IgD-negative memory B cell (primary cell): ENCODE measurements around the gene HDAC7. TPM values are rescaled to one million over a fixed set of nuclear protein-coding genes. Genes with fewer than 3 reads are reported as not detected.

Experiments
- H3K27ac Mint-ChIP-seq, 3 donors: one replicate each; pipeline ENCODE4 v1.8.0; 2020 to 2022; ENCODE audit warnings: mild to moderate bottlenecking in 3 of 3, mixed read lengths in 3 of 3, moderate library complexity in 1 of 3
- H3K27me3 Mint-ChIP-seq: one replicate; pipeline ENCODE4 v1.8.0; 2021; ENCODE audit warnings: mixed read lengths
- H3K36me3 Mint-ChIP-seq: one replicate; pipeline ENCODE4 v1.8.0; 2020; ENCODE audit warnings: mild to moderate bottlenecking, mixed read lengths
- H3K4me1 Mint-ChIP-seq, 3 donors: one replicate each; pipeline ENCODE4 v1.8.0; 2020 to 2022; ENCODE audit warnings: mixed read lengths in 3 of 3, mild to moderate bottlenecking in 1 of 3
- H3K4me3 Mint-ChIP-seq, 4 donors: one replicate each; pipeline ENCODE4 v1.8.0; 2020 to 2022; ENCODE audit warnings: mild to moderate bottlenecking in 4 of 4, mixed read lengths in 4 of 4, moderate library complexity in 3 of 4
- H3K9me3 Mint-ChIP-seq, 3 donors: one replicate each; pipeline ENCODE4 v1.8.0; 2020 to 2021; ENCODE audit warnings: mixed read lengths in 3 of 3, mild to moderate bottlenecking in 1 of 3
- polyA plus RNA-seq: library from polyadenylated mRNA; unstranded; fragments of 300-500 nt; fragmentation: Illumina TruSeq; gene quantifications from one replicate; pipeline ENCODE4 v1.2.3, GENCODE V29; 2021

The HDAC7 gene
- polyA plus RNA-seq, 1 donor from 2014 or later, result 20.9 TPM

- Mint-ChIP-seq H3K4me3 (peak overlapping the region in 1 of 4 donors; percentile 72), H3K27me3 (peaks cover 2% of the 10 kb centered on the region), H3K9me3 (no peaks in the 10 kb centered on the region), H3K36me3 (no peaks in the 10 kb centered on the region), H3K27ac (peak overlapping the region in 2 of 3 donors; percentile 49 to 87), H3K4me1 (peaks cover 27 to 35% (median 35%) of the 10 kb centered on the region in 3 donors)
Measured at GRCh38 chr12:47825173-47825639, 5.5 kb upstream of the HDAC7 start.

DNA sequence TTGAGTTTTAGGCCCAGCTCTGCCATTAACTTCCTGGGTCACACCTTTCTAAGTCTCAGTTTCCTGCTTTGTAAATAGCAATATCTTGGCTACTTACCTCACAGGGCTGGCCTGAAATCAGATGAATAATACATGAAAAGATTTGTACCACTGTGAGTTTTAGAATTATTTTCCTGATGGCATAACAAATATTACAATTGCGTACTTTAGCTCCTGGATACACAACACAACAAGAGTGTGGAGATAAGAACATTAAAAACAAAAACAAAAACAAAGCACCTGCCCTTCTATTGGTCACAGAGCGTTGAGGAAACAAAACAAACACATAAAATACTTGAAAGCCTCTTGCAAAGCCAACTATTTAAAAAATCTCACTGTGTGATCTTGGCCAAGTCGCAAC lies 4.9 kb upstream of the HDAC7 start:
- peaks cover 2% of the 10 kb centered on the region for H3K27me3 Mint-ChIP-seq
- peak overlapping the region; percentile 41 to 87 (median 49) for H3K27ac Mint-ChIP-seq

DNA sequence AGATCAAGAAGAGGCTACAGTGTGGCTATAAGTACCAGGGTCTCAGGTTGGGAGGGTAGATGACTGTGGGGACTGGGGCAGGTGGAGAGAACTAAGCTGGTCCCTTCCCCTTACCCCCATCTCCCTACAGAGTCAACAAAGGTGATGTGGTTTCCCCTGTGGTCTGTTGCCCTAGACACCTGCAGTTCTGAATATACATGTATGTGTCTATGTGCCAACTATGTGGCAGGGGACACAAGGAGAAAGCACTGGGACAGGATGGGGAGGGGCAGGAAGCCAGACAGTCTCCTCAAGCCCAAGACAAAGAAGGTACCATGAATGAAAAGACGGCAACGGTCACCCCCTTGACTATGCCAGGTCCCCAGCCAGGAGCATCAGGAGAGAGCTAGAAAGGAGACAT lies 4.5 kb upstream of the HDAC7 start:
- Mint-ChIP-seq H3K27me3 (peaks cover 2% of the 10 kb centered on the region), H3K4me3 (peak overlapping the region in 3 of 4 donors; percentile 54 to 83 (median 72)), H3K4me1 (peaks cover 27 to 36% (median 35%) of the 10 kb centered on the region in 3 donors), H3K9me3 (no peaks in the 10 kb centered on the region), H3K36me3 (no peaks in the 10 kb centered on the region), H3K27ac (peak overlapping the region in 2 of 3 donors; percentile 49 to 87)

More for the DNA sequence above, 4.9 kb upstream of the HDAC7 start:
- Mint-ChIP-seq H3K9me3 (no peaks in the 10 kb centered on the region), H3K36me3 (no peaks in the 10 kb centered on the region), H3K4me1 (peaks cover 27 to 36% (median 35%) of the 10 kb centered on the region in 3 donors), H3K4me3 (peak overlapping the region in 1 of 4 donors; percentile 72)

GRCh38 chr12:47823422-47824086 lies 3.9 kb upstream of the HDAC7 start:
- H3K4me1 Mint-ChIP-seq, result peaks cover 28 to 36% (median 35%) of the 10 kb centered on the region in 3 donors
- peaks cover 2% of the 10 kb centered on the region for H3K27me3 Mint-ChIP-seq
- H3K27ac Mint-ChIP-seq, result peak overlapping the region in 1 of 3 donors; percentile 49
- H3K4me3 Mint-ChIP-seq, result peak overlapping the region in 2 of 4 donors; percentile 54 to 89
- no peaks in the 10 kb centered on the region for H3K9me3 Mint-ChIP-seq
- no peaks in the 10 kb centered on the region for H3K36me3 Mint-ChIP-seq

GRCh38 chr12:47822863-47823262 lies 3.2 kb upstream of the HDAC7 start:
- Mint-ChIP-seq H3K36me3 (no peaks in the 10 kb centered on the region), H3K27ac (peak overlapping the region in 1 of 3 donors; percentile 49), H3K4me1 (peaks cover 28 to 37% (median 37%) of the 10 kb centered on the region in 3 donors)

GRCh38 chr12:47822401-47822800 lies 2.7 kb upstream of the HDAC7 start:
- H3K27ac Mint-ChIP-seq, result peak overlapping the region in 2 of 3 donors; percentile 3 to 68

More at GRCh38 chr12:47822863-47823262, 3.2 kb upstream of the HDAC7 start:
- Mint-ChIP-seq H3K4me3 (peak overlapping the region in 2 of 4 donors; percentile 69 to 89), H3K9me3 (no peaks in the 10 kb centered on the region), H3K27me3 (peaks cover 2% of the 10 kb centered on the region)

GRCh38 chr12:47821346-47821706 lies 1.6 kb upstream of the HDAC7 start:
- Mint-ChIP-seq H3K27ac (peak overlapping the region; percentile 86 to 95 (median 87)), H3K27me3 (peaks cover 2% of the 10 kb centered on the region), H3K36me3 (peaks cover 1% of the 10 kb centered on the region), H3K9me3 (no peaks in the 10 kb centered on the region), H3K4me3 (peak overlapping the region in 3 of 4 donors; percentile 58 to 89 (median 87)), H3K4me1 (peaks cover 40 to 49% (median 47%) of the 10 kb centered on the region in 3 donors)

More at GRCh38 chr12:47822401-47822800, 2.7 kb upstream of the HDAC7 start:
- peaks cover 2% of the 10 kb centered on the region for H3K27me3 Mint-ChIP-seq
- no peaks in the 10 kb centered on the region for H3K36me3 Mint-ChIP-seq
- H3K4me3 Mint-ChIP-seq, result peak overlapping the region in 3 of 4 donors; percentile 19 to 89 (median 36)
- H3K9me3 Mint-ChIP-seq, result no peaks in the 10 kb centered on the region
- peaks cover 32 to 41% (median 40%) of the 10 kb centered on the region in 3 donors for H3K4me1 Mint-ChIP-seq

GRCh38 chr12:47820631-47821345 lies 1.1 kb upstream of the HDAC7 start:
- peak overlapping the region; percentile 87 to 92 (median 89) for H3K4me3 Mint-ChIP-seq
- H3K9me3 Mint-ChIP-seq, result no peaks in the 10 kb centered on the region
- peaks cover 2% of the 10 kb centered on the region for H3K27me3 Mint-ChIP-seq
- peaks cover 44 to 51% (median 51%) of the 10 kb centered on the region in 3 donors for H3K4me1 Mint-ChIP-seq
- peak overlapping the region in 2 of 3 donors; percentile 86 to 95 for H3K27ac Mint-ChIP-seq
- H3K36me3 Mint-ChIP-seq, result peaks cover 4% of the 10 kb centered on the region

GRCh38 chr12:47819138-47819895 lies 386 bp downstream of the HDAC7 start:
- H3K27ac Mint-ChIP-seq, result peak overlapping the region; percentile 95 to 97 (median 96)
- peak overlapping the region; percentile 88 to 96 (median 92) for H3K4me3 Mint-ChIP-seq
- H3K36me3 Mint-ChIP-seq, result peaks cover 6% of the 10 kb centered on the region
- peaks cover 53 to 58% (median 58%) of the 10 kb centered on the region in 3 donors for H3K4me1 Mint-ChIP-seq
- peaks cover 2% of the 10 kb centered on the region for H3K27me3 Mint-ChIP-seq
- no peaks in the 10 kb centered on the region for H3K9me3 Mint-ChIP-seq

GRCh38 chr12:47818467-47819137 lies 1.1 kb downstream of the HDAC7 start:
- Mint-ChIP-seq H3K9me3 (no peaks in the 10 kb centered on the region), H3K4me1 (peaks cover 46 to 56% (median 56%) of the 10 kb centered on the region in 3 donors), H3K4me3 (peak overlapping the region; percentile 88 to 96 (median 92)), H3K27ac (peak overlapping the region; percentile 93 to 97 (median 95)), H3K27me3 (peaks cover 2% of the 10 kb centered on the region), H3K36me3 (peaks cover 6% of the 10 kb centered on the region)

DNA sequence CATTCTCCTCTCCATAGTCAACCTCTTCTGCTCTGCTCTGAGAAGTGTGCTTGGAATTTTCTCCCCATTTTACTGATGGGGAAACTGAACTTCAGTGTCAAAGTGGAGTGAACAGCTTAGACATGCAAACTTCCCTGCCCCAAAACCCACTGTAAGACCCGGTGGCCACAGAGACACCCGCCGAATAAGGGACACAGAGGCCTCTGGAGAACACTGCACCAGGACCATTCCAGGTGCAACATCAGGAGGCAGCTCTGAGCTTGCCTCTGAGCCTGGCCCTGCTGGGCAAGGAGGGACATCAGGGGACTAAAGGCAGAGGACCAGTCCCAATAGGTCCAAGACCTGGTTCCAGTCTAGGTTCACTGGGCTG lies 1.7 kb downstream of the HDAC7 start:
- peaks cover 43 to 62% (median 56%) of the 10 kb centered on the region in 3 donors for H3K4me1 Mint-ChIP-seq
- peaks cover 2% of the 10 kb centered on the region for H3K27me3 Mint-ChIP-seq
- no peaks in the 10 kb centered on the region for H3K9me3 Mint-ChIP-seq
- peaks cover 6% of the 10 kb centered on the region for H3K36me3 Mint-ChIP-seq
- H3K27ac Mint-ChIP-seq, result peak overlapping the region; percentile 93 to 97 (median 95)
- H3K4me3 Mint-ChIP-seq, result peak overlapping the region; percentile 88 to 96 (median 92)

DNA sequence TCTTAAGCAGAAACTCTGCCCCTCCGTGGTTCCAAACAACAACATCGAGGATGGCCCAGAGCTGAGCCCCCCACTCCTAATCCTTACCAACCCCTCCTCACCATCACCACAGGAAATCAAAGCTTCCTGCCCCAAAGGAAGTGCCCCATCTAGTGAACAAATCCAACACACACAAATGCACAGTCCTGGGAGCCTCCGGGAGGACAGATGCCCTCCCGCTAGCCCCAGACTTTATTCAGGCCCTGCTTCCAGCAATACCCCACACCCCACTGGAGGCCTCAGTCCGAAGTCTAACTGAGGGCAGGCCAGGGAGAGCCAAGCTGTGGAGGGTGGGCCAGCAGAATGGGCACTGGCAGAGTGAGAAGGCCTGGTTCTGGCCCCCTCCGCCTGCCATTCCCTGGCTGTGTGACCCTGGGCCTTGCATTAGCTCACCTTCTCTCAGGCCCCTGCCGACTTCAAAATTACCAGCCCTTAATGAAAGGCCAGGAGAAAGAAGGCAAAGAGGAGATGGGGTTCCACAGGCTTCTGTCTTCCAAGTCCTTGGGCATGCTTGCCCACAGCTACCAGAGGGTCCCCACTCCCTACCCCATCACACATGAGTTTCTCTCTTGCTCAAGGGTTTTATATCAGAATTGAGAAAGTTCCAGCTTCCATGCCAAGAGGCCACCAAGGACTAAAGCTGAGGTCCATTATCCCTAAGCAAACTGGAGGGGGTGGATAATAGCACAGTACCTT lies 2.3 kb downstream of the HDAC7 start:
- H3K27ac Mint-ChIP-seq, result peak overlapping the region; percentile 91 to 97 (median 95)
- H3K4me3 Mint-ChIP-seq, result peak overlapping the region; percentile 66 to 96 (median 92)

DNA sequence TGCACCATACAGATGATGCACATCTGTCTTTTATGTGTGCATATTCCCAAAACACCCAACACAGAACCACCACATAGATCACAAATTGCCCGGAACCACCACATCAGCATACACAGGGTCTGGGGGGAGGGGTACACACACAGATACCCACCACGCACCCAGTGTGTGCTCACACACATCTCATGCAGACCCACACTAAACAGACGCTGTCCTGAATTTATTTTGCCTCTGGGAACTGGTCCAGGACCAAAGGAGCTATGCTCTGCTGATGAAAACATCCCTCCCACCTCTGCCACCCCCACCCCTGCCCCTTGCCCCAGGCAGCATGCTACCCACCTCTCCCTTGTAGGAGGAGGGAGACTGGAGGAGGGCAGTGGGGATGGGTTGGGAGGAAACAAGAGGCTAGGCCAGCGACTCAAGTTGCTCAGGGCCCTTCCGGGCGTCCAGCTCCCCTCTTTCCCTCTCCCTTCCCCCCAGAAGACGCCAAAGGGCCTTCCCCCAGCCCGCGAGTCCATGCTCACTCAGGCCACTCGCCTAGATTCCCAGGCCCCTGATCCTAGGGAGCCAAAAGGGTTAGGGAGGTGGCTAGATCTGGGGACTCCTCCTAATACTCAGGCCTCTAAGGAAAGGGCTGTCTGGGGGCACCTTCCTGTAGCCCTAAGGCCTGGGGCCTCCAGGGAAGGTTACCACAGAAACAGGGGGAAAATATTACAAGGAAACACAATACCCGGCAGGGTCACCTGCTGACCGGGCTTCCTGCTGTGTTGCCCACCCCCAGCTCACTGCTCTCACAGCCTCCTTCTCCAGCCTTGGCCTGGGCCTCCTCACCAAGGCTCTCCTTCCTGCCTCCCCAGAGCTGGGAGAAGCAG lies 3.1 kb downstream of the HDAC7 start:
- H3K27ac Mint-ChIP-seq, result peak overlapping the region; percentile 91 to 97 (median 96)
- H3K27me3 Mint-ChIP-seq, result no peaks in the 10 kb centered on the region
- H3K9me3 Mint-ChIP-seq, result no peaks in the 10 kb centered on the region
- peaks cover 6% of the 10 kb centered on the region for H3K36me3 Mint-ChIP-seq
- peaks cover 47 to 62% (median 58%) of the 10 kb centered on the region in 3 donors for H3K4me1 Mint-ChIP-seq
- peak overlapping the region; percentile 66 to 96 (median 92) for H3K4me3 Mint-ChIP-seq

More for the DNA sequence above, 2.3 kb downstream of the HDAC7 start:
- Mint-ChIP-seq H3K4me1 (peaks cover 40 to 63% (median 57%) of the 10 kb centered on the region in 3 donors), H3K9me3 (no peaks in the 10 kb centered on the region), H3K36me3 (peaks cover 6% of the 10 kb centered on the region), H3K27me3 (peaks cover 2% of the 10 kb centered on the region)
